HEK293T (cell line): ENCODE measurements around the gene TUBB4A.

Experiments used
- FOXK2 ChIP-seq: fragments of 450-650 bp; IDR thresholded peaks from 2 replicates; pipeline ENCODE4 v1.6.1; 2016; ENCODE audit warnings: mild to moderate bottlenecking
- LEF1 ChIP-seq: fragments of 450-650 bp; IDR thresholded peaks from 2 replicates; pipeline ENCODE4 v1.6.1; 2017; ENCODE audit warnings: mild to moderate bottlenecking, borderline replicate concordance

- TF ChIP-seq LEF1 (no peak), FOXK2 (no peak)
Measured at GRCh38 chr19:6453951-6454565, 48.1 kb downstream of the TUBB4A start.
